Hepatocyte (in vitro differentiated cells): Measurements from ENCODE around the gene RPL18.

ENCODE experiments used
- CTCF ChIP-seq: fragments of 200-600 bp; sonication (generic); IDR thresholded peaks from 2 replicates; pipeline ENCODE4 v1.5.1; 2016; ENCODE audit warnings: antibody characterized with exemption, mild to moderate bottlenecking; ENCODE audit not compliant: poor library complexity
- EZH2 ChIP-seq: fragments of 200-600 bp; sonication (generic); IDR thresholded peaks from 2 replicates; pipeline ENCODE4 v1.6.1; 2016; ENCODE audit warnings: antibody characterized with exemption, mild to moderate bottlenecking, borderline replicate concordance

GRCh38 chr19:48635263-48635965, 16.4 kb upstream of the RPL18 start:
- TF ChIP-seq EZH2: no peak
- no peak for TF ChIP-seq CTCF
